SK-N-MC (cell line): ENCODE measurements around the gene NEDD4.

Experiments
- DNase-seq: peaks from one replicate; pipeline ENCODE4 v3.0.0-alpha.2; 2011; ENCODE audit warnings: low read depth, low spot score
- H3K27ac ChIP-seq: fragments of 200-600 bp; sonication (generic); 2 replicates; pipeline ENCODE4 v1.5.1; 2016; ENCODE audit warnings: mixed run types
- H3K36me3 ChIP-seq: fragments of 200-600 bp; sonication (generic); 2 replicates; pipeline ENCODE4 v1.6.1; 2017; ENCODE audit warnings: antibody characterized with exemption, low read length, mixed read lengths; ENCODE audit not compliant: insufficient read depth
- H3K4me3 ChIP-seq: fragments of 200-600 bp; sonication (generic); 2 replicates; pipeline ENCODE4 v1.5.1; 2016
- H3K9ac ChIP-seq: fragments of 200-600 bp; sonication (generic); 2 replicates; pipeline ENCODE4 v1.8.0; 2017; ENCODE audit warnings: mixed run types, mixed read lengths; ENCODE audit not compliant: insufficient read length
- H3K9me3 ChIP-seq: fragments of 200-600 bp; sonication (generic); 2 replicates; pipeline ENCODE4 v1.6.1; 2017; ENCODE audit warnings: low read depth, mild to moderate bottlenecking, antibody characterized with exemption, low read length, moderate library complexity, mixed read lengths
- EZH2 ChIP-seq: fragments of 200-600 bp; sonication (generic); IDR thresholded peaks from one replicate; pipeline ENCODE4 v1.6.1; 2017; ENCODE audit warnings: antibody characterized with exemption
- FOXP2 ChIP-seq: optimal IDR thresholded peaks from 2 replicates; pipeline ENCODE3; 2011; ENCODE audit warnings: mild to moderate bottlenecking, moderate library complexity; ENCODE audit not compliant: insufficient read depth; ENCODE audit errors: extremely low read length, control extremely low read depth
- POLR2AphosphoS5 ChIP-seq: IDR thresholded peaks from 2 replicates; pipeline ENCODE4 v1.6.1; 2012; ENCODE audit warnings: mild to moderate bottlenecking, low read depth, low read length, borderline replicate concordance

NEDD4 gene

GRCh38 chr15:55802600-55803376 is 190.6 kb downstream of the NEDD4 start:
- no peak overlapping the region for H3K9ac ChIP-seq
- H3K9me3 ChIP-seq: no peaks in the 10 kb centered on the region
- DNase-seq: no peak
- no peak overlapping the region for H3K4me3 ChIP-seq
- H3K27ac ChIP-seq: no peak overlapping the region
- no peaks in the 10 kb centered on the region for H3K36me3 ChIP-seq
- TF ChIP-seq EZH2 (no peak), FOXP2 (no peak), POLR2AphosphoS5 (no peak)

DNA sequence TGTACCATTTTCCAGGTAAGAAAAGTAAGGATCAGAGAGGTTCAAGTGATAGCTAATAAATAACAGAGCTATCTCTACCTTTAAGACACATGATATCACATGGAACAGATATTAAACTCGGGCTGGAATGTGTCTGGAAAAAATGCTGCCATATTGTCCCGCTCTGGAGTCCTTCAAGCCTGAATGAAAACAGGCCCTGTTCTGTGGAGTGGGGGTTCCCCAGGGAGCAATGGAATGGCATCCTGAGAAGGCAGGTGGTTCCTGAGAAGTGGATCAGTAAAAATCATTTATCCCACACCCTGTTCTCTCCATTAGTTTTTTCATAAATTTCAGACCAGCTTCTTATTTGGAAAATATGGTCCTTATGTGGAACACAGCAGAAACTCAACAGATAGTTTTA is 193.2 kb downstream of the NEDD4 start:
- Histone ChIP-seq H3K9ac (no peak overlapping the region), H3K27ac (no peak overlapping the region), H3K36me3 (no peaks in the 10 kb centered on the region), H3K4me3 (no peak overlapping the region), H3K9me3 (no peaks in the 10 kb centered on the region)
- TF ChIP-seq POLR2AphosphoS5: no peak
- no peak for TF ChIP-seq EZH2
- TF ChIP-seq FOXP2: no peak
- no peak for DNase-seq

- Histone ChIP-seq H3K4me3 (no peak overlapping the region), H3K27ac (no peak overlapping the region), H3K36me3 (no peaks in the 10 kb centered on the region), H3K9ac (no peak overlapping the region), H3K9me3 (no peaks in the 10 kb centered on the region)
- no peak for DNase-seq
- TF ChIP-seq POLR2AphosphoS5 (no peak), EZH2 (no peak), FOXP2 (no peak)
Measured at GRCh38 chr15:55799291-55800212, 193.9 kb downstream of the NEDD4 start.

DNA sequence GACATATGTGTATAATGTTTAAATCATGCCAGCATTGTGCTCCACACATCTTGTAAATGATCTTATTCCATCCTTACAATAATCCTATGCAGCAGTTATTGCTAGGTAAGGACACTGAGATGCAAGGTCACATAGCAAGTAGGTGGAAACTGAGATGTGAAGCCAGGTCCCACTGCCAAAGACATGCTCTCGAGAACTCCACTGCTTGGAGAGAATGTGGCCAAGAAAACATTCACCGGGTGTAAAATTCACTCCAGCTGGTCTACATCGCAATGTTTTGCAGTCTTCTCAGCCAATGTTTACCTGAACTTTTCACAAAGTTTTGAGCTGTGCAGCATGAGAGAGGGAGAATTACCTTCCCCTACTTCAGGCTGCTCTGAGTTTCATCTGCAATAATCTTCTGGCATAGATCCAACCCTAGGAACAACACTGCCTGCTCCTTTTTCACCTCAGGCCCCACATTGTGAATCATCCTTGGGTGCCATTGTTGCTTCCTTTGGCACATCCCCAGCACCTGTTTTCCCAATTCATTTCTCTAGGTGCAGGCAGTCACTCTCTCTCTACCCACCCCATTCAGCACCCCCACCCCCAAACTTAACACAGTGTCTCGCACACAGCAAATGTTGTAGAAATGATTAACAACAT is 197.0 kb downstream of the NEDD4 start:
- Histone ChIP-seq H3K9me3 (no peaks in the 10 kb centered on the region), H3K36me3 (no peaks in the 10 kb centered on the region), H3K9ac (no peak overlapping the region), H3K27ac (no peak overlapping the region), H3K4me3 (no peak overlapping the region)
- DNase-seq: no peak
- no peak for TF ChIP-seq FOXP2
- no peak for TF ChIP-seq POLR2AphosphoS5
- TF ChIP-seq EZH2: no peak

- Histone ChIP-seq H3K27ac (no peak overlapping the region), H3K9me3 (no peaks in the 10 kb centered on the region), H3K36me3 (no peaks in the 10 kb centered on the region), H3K9ac (no peak overlapping the region), H3K4me3 (no peak overlapping the region)
- DNase-seq: no peak
- TF ChIP-seq FOXP2: no peak
- TF ChIP-seq POLR2AphosphoS5: no peak
- TF ChIP-seq EZH2: no peak
Measured at GRCh38 chr15:55795031-55795430, 198.4 kb downstream of the NEDD4 start.

DNA sequence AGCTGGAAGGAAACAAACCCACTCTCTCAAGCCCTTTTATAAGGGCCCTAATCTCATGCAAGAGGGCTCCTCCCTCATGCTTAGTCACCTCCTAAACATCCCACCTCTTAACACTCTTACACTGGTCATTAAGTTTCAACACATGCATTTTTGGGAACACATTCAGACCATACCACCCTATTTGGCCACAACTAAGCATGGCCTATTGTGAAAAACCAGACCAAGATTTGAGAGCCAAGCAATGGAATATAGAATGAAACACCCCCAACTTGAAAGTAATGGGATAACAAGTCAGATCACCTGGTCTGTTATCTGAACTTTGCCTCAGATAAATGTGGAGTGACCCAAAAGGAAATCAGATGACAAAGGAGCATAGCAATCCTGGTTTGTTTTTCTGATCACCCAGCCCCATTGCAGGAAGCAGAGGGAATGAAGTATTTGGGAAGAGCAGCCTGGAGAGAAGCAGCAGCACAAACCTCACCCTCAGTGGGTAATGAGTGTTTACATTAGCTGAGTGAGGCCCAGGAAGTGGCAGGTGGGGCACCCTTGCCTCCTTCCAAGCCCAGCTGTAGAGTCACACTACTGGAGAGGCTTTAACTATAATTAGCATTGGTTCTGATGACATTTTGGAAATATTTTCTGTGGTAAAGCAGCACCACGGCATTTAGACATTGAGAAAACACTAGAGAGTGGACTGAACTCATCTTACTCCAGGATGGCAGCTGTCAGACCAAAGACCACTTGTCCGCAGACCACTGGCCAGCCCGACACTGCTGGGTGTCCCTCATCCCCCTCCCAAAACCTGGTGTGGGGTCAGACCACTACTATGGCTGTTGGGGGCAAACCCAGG is 201.6 kb downstream of the NEDD4 start:
- no peaks in the 10 kb centered on the region for H3K36me3 ChIP-seq
- H3K4me3 ChIP-seq: no peak overlapping the region
- no peak for DNase-seq
- TF ChIP-seq POLR2AphosphoS5 (no peak), FOXP2 (no peak), EZH2 (no peak)
- no peak overlapping the region for H3K27ac ChIP-seq
- no peaks in the 10 kb centered on the region for H3K9me3 ChIP-seq
- no peak overlapping the region for H3K9ac ChIP-seq

DNA sequence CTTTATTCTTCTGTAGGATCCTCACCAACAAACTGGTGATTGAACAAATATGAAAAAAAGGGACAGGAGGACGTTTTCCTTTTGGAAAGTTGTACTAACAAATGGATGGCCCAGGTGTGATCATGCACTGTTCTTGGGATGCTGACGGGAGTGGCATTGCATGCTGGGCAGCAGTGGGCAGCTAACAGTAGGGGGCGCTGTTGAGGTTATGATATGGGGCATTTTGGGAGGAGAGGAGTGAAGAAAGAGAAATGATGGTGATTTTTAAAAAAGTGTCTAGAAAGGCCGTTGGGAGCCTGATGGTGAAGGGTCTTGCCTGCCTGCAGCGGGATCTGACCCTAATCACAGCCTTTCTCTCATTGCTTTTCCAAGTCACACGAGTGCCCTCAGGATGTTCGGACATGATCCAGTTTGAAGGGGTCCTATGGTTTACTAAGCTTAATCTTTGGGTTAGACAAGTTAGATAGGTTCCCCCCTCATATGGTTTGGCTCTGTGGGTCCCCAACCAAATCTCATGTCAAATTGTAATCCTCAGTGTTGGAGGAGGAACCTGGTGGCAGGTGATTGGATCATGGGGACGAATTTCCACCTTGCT is 204.2 kb downstream of the NEDD4 start:
- H3K36me3 ChIP-seq: no peaks in the 10 kb centered on the region
- no peak overlapping the region for H3K9ac ChIP-seq
- H3K9me3 ChIP-seq: no peaks in the 10 kb centered on the region
- DNase-seq: no peak
- TF ChIP-seq FOXP2 (no peak), POLR2AphosphoS5 (no peak), EZH2 (no peak)
- H3K27ac ChIP-seq: no peak overlapping the region
- no peak overlapping the region for H3K4me3 ChIP-seq
